ENCODE data around the gene OSER1. TPM values are rescaled to one million over a fixed set of nuclear protein-coding genes. Genes with fewer than 3 reads are reported as not detected.

Gene OSER1
- total and polyA plus RNA-seq, 2 of the 8 experiments (the other 6 are each of a cell fraction or from before 2014, with no cell fraction given), result 24.5 to 31.8 TPM

DNA sequence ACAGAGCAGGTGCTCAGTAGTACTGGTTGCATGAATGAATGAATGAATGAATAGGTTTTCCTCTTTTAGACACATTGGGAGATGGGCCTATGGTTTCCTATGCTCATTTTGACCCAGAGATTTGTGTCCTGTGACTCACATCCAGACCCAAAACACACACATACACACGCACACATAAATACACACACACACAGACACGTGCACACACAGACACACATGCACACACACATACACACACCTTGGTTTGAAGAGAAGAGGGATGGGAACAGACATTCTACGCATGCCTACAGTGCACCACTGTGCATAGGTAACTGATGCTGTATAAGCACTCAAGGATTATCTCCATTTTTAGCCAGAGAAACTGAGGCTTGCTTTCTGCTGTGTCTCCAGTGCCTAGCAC is 27.7 kb downstream of the OSER1 start:
- H3K4ac ChIP-seq (replicated peaks; ENCODE audit: insufficient read length, low read depth, low read length), result no peak overlapping the region
- H3K79me2 ChIP-seq (ENCODE audit: control insufficient read depth in 1 of 2, insufficient read depth in 2 of 2, low read length in 2 of 2), result no peaks in the 10 kb centered on the region
- POLR2A ChIA-PET (ENCODE audit: partially characterized antibody), result interaction anchor here (1.5 kb wide), 1 partner anchor 17 kb away, joined by 4 read pairs; no protein-coding TSS in a partner anchor
- no peaks in the 10 kb centered on the region for H3K36me3 ChIP-seq (ENCODE audit: control insufficient read depth in 2 of 4, insufficient read depth in 4 of 4, low read length in 3 of 4)
- no peak overlapping the region for H3K9ac ChIP-seq (replicated peaks in 1 of 4; ENCODE audit: extremely low read depth in 1 of 4, low read depth in 3 of 4, low read length in 3 of 4)
- H3K4me3 ChIP-seq (ENCODE audit: extremely low read depth in 1 of 4, insufficient read depth in 2 of 4, low read depth in 3 of 4, low read length in 4 of 4), result no peak overlapping the region
- H3K4me1 ChIP-seq (replicated peaks in 1 of 4; ENCODE audit: control insufficient read depth in 3 of 4, insufficient read depth in 4 of 4, low read length in 3 of 4), result peaks cover 0 to 19% (median 7%) of the 10 kb centered on the region in 4 experiments; a peak in 5 of 7 replicates
- no peak overlapping the region for H3K27ac ChIP-seq (ENCODE audit: low read depth, low read length)
- no peak overlapping the region for H3K14ac ChIP-seq (ENCODE audit: insufficient read length)
- TF ChIP-seq SIRT6 (IDR thresholded peaks at IDR 0.05; ENCODE audit: low read length) (no peak), SUZ12 (IDR thresholded peaks at IDR 0.05; ENCODE audit: low read length) (no peak), YY1 (IDR thresholded peaks at IDR 0.05; ENCODE audit: low read depth, low read length) (no peak), GABPA (IDR thresholded peaks at IDR 0.05; ENCODE audit: borderline replicate concordance, insufficient read depth, low read length) (no peak)
- TF ChIP-seq, protein P1, sequence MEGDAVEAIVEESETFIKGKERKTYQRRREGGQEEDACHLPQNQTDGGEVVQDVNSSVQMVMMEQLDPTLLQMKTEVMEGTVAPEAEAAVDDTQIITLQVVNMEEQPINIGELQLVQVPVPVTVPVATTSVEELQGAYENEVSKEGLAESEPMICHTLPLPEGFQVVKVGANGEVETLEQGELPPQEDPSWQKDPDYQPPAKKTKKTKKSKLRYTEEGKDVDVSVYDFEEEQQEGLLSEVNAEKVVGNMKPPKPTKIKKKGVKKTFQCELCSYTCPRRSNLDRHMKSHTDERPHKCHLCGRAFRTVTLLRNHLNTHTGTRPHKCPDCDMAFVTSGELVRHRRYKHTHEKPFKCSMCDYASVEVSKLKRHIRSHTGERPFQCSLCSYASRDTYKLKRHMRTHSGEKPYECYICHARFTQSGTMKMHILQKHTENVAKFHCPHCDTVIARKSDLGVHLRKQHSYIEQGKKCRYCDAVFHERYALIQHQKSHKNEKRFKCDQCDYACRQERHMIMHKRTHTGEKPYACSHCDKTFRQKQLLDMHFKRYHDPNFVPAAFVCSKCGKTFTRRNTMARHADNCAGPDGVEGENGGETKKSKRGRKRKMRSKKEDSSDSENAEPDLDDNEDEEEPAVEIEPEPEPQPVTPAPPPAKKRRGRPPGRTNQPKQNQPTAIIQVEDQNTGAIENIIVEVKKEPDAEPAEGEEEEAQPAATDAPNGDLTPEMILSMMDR (IDR thresholded peaks at IDR 0.05; ENCODE audit: control extremely low read depth in 1 of 3, insufficient read depth in 1 of 3, low read depth in 1 of 3, low read length in 3 of 3), result no peak
- H3K9me3 ChIP-seq (ENCODE audit: insufficient read depth in 2 of 2, low read depth in 1 of 2, low read length in 1 of 2), result no peaks in the 10 kb centered on the region
- H2AK5ac ChIP-seq (ENCODE audit: low read depth, low read length), result no peak overlapping the region
- H3K18ac ChIP-seq (ENCODE audit: extremely low read depth, low read length), result no peak overlapping the region
- H3K79me1 ChIP-seq (ENCODE audit: low read depth, low read length), result no peaks in the 10 kb centered on the region
- no peak overlapping the region for H2BK120ac ChIP-seq (replicated peaks; ENCODE audit: low read depth, low read length)
- H4K91ac ChIP-seq (replicated peaks; ENCODE audit: insufficient read length, low read length), result no peak overlapping the region
- 64% methylated on average over 3 of the region's 3 CpGs; no CpG with 5 or more reads in 1 of the 2 experiments for WGBS, 2 experiments (ENCODE audit: extremely low coverage in 1 of 2, insufficient coverage in 1 of 2, insufficient read length in 1 of 2, insufficient replicate concordance in 2 of 2, low coverage in 1 of 2, low lambda C conversion rate in 2 of 2, missing lambda C conversion rate in 1 of 2)
- DNase-seq (ENCODE audit: low read depth in 1 of 2, low spot score in 2 of 2), result no peak
- FAIRE-seq, result no peak
- H2BK15ac ChIP-seq (ENCODE audit: low read length), result no peak overlapping the region
- no peak overlapping the region for H2AFZ ChIP-seq (ENCODE audit: low read length)
- peaks cover 0 to 4% (median 1%) of the 10 kb centered on the region in 4 experiments; a peak in 2 of 7 replicates for H3K27me3 ChIP-seq (replicated peaks in 1 of 4; ENCODE audit: control insufficient read depth in 3 of 4, extremely low read depth in 1 of 4, insufficient read depth in 3 of 4, low read length in 3 of 4)
- H4K20me1 ChIP-seq (replicated peaks in 1 of 2; ENCODE audit: control insufficient read depth in 1 of 2, insufficient read depth in 2 of 2, low read length in 2 of 2), result peaks cover 0 to 4% of the 10 kb centered on the region in 2 experiments
- H3K23me2 ChIP-seq (ENCODE audit: low read depth, low read length), result peaks cover 17% of the 10 kb centered on the region
- H2BK12ac ChIP-seq (ENCODE audit: low read depth, low read length), result no peak overlapping the region
- H2BK20ac ChIP-seq (ENCODE audit: low read length), result no peak overlapping the region
- H3K23ac ChIP-seq (ENCODE audit: insufficient read length), result no peak overlapping the region
- H3K4me2 ChIP-seq (ENCODE audit: insufficient read depth in 1 of 2, low read depth in 2 of 2, low read length in 2 of 2), result no peak overlapping the region
- no peak overlapping the region for H4K8ac ChIP-seq (ENCODE audit: extremely low read depth, insufficient read depth, low read length)
- H2BK5ac ChIP-seq (ENCODE audit: low read depth, low read length), result no peak overlapping the region
- H3K56ac ChIP-seq (replicated peaks; ENCODE audit: insufficient read length, low read depth, low read length), result no peak overlapping the region
- CTCF ChIA-PET (ENCODE audit: partially characterized antibody), result interaction anchor here (0.6 to 17.7 kb wide), 4 partner anchors 7 to 160 kb away, joined by 3 to 512 read pairs (median 8); no protein-coding TSS in a partner anchor
- no peak overlapping the region for H4K5ac ChIP-seq (ENCODE audit: insufficient read length, low read depth, low read length)
